Epithelial cell of proximal tubule (primary cell): ENCODE data around the gene SAMD7. TPM values are rescaled to one million over a fixed set of nuclear protein-coding genes. Genes with fewer than 3 reads are reported as not detected.

Experiments used
- DNase-seq: peaks from one replicate; pipeline ENCODE4 v3.0.0-alpha.2; 2011; ENCODE audit warnings: low read depth
- H3K4me3 ChIP-seq: 2 replicates; pipeline ENCODE4 v1.5.1; 2011; ENCODE audit warnings: low read depth, mild to moderate bottlenecking, low read length
- total RNA-seq: library from RNA; depleted of rRNA; stranded (reverse); fragments of >200 nt; gene quantifications from 2 replicates; pipeline ENCODE4 v1.2.3, GENCODE V29; 2015
- TF ChIP-seq, protein P1 (sequence below): conservative IDR thresholded peaks from 2 replicates; pipeline ENCODE4 v1.5.1; 2012; ENCODE audit warnings: low read depth, mild to moderate bottlenecking, low read length

SAMD7 gene
- total RNA-seq, 1 donor from 2014 or later = not detected

DNA sequence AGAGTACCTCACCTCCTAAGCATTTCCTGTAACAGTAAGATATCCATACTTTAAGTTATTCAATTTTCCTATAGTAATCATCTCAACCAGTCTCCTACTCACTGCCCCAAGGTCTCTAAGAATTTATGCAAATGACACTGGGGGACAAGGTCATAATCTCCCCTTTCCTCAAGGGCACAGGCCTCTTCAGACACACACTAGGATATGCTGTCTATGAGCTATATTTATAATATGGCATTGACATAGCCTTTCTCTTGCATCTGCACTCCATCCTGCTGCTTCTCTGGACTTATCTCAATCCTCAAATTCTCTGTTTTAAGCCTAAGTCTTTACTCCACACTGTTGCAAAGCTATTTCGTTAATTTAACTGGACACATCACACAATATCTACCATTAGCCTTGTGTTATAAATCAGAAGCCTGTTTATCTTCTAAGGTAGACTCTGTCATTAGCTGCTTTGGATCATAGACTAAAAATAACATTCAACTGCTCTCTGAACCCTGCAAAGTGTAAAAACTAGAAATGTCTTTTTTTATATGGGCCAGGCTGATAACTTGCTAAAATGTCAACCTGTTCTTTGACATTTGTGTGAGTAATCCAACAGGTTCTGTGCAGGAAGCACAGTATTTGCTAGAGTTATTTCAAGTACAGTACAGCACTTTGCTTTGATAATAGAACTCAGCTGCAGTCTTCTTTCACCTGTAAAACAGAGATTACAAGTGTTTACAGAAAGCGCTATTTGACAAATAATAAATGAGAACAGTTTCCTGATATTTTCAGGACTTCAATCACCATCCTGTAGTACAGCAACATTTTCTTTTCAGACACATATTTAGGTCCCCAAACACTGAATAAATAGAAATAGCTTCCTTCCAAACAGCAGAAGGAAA lies 37.4 kb downstream of the SAMD7 start:
- H3K4me3 ChIP-seq = no peak overlapping the region
- TF ChIP-seq, protein P1, sequence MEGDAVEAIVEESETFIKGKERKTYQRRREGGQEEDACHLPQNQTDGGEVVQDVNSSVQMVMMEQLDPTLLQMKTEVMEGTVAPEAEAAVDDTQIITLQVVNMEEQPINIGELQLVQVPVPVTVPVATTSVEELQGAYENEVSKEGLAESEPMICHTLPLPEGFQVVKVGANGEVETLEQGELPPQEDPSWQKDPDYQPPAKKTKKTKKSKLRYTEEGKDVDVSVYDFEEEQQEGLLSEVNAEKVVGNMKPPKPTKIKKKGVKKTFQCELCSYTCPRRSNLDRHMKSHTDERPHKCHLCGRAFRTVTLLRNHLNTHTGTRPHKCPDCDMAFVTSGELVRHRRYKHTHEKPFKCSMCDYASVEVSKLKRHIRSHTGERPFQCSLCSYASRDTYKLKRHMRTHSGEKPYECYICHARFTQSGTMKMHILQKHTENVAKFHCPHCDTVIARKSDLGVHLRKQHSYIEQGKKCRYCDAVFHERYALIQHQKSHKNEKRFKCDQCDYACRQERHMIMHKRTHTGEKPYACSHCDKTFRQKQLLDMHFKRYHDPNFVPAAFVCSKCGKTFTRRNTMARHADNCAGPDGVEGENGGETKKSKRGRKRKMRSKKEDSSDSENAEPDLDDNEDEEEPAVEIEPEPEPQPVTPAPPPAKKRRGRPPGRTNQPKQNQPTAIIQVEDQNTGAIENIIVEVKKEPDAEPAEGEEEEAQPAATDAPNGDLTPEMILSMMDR = no peak
- no peak for DNase-seq

DNA sequence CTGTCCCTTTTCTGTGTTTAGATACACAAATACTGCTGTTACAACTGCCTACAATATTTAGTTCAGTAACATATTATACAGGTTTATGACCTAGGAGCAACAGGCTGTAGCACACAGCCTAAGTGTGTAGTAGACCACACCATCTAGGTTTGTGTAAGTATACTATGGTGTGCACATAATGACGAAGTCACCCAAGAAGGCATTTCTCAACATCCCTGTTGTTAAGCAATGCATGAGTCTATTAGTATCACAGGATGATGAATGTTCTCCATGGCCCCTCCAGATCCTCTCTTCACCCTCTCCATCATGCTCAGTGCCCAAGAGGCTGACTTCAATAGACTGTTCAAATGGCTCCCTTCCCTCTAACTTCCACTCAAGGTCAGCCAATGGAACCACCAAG lies 40.7 kb downstream of the SAMD7 start:
- TF ChIP-seq, protein P1 = no peak
- no peak for DNase-seq
- H3K4me3 ChIP-seq = no peak overlapping the region

DNA sequence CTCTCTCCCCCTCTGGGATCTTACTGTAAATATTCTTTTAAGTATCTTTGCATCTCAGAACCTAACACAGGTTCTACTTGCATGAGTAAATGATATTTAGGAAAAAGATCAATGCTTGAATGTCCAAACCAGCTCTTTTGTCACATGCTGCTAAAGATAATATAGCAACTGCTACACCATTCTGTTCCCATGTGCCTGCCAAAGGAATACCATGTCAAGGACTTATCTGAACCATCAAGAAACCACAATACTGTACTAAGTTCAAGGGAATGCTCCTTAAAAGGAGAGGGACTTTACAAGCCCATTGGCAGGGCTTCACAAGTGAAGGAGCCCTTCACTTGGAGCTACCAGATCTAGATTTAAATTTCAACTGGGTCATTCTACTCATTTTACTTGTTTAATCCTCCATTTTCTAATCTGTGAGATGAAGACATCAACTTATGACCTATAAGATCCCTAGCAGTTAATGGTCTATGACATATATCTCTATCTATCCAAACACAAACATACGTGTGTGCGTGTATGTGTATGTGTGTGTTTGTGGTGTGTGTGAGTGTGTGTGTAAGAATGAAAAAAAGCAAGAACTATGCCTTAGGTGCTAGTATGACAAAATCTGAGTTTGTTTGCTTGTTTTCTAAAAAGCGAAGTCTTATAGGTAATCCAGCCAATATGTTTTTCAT lies 42.2 kb downstream of the SAMD7 start:
- TF ChIP-seq, protein P1 = no peak
- no peak for DNase-seq
- no peak overlapping the region for H3K4me3 ChIP-seq

DNA sequence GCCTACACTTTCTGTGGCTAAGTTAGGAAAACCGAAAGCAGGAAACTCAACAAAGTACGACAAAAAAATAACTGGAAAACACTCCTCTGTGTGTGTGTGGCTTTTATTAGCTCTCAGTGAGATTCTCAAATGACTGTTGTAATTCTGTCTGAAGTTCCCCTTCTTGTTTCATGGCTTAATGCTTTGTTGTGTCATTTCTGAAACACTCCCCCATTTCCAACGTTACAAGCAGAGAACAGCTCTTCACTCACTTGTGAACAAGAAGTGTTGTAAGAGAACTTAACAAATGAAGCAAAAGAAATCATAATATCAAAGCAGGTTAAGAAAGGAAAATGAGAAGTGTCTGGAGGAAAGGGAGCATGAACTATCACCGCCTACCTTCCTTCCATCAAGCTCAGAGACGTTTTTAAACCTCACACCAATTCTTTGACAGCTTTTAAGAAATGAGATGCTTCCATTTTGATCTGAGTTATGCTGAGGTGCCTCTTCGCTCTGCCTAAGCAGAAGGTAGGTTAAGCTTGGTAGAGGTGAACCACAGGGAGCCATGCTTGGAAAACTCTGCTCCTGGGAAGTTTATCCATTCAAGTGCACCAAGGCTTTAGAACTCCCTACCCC lies 42.9 kb downstream of the SAMD7 start:
- H3K4me3 ChIP-seq = no peak overlapping the region
- no peak for DNase-seq
- TF ChIP-seq, protein P1 = no peak

DNA sequence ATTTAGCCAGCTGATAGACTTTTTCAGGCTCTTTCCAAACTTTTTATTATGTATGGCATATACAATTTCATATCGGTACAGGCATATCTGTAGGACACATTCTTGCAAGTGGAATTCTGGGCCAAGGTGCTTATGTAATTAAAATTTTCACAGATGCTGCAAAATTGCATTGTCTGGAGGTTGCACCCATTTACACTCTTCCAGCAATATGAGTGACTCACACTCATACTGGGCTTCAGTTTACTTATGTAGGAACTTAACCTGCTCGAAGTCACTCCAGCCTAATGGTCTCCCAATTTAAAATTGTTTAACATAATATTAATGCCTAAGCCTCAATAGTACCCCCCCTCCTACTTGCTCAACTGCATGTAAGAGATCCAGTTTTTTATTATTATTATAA lies 44.0 kb downstream of the SAMD7 start:
- TF ChIP-seq, protein P1 = no peak
- no peak overlapping the region for H3K4me3 ChIP-seq
- DNase-seq = no peak

DNA sequence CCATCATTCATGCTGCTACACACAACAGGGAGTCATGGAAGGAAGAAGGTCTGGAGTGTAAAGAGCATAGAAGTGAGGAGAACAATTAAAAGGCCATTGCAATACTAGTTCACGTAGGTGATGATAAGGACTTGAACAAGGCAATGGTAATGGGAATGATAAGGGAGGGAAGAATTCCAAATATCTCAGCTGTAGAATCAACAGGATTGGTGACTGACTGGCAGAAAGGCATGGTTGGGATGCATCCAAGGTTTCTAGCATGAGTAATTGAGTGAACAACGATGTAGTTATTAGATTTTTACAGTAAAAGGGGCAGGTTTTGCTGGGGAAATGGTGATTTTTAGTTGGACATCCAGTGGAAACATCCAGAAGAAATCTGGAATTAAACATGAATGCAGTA lies 52.8 kb downstream of the SAMD7 start:
- DNase-seq = no peak
- TF ChIP-seq, protein P1 = no peak
- no peak overlapping the region for H3K4me3 ChIP-seq
